K562 (cell line): ENCODE measurements around the gene ETS2. TPM values are rescaled to one million over a fixed set of nuclear protein-coding genes. Genes with fewer than 3 reads are reported as not detected.

Experiments used
- ATAC-seq: fragments of 200-7000 bp; cut with Tn5 transposase; 3 replicates; pipeline ENCODE4 v1.9.1; 2020; ENCODE audit warnings: moderate library complexity
- BruUV-seq: library from RNA; stranded (reverse); fragments of 400-500 nt; replicated peaks from 2 replicates; lab custom pipeline; 2021; lab: Mats Ljungman, UMichigan
- CTCF ChIA-PET: fragments of 300-600 bp; formaldehyde crosslinking; extraction: SDS; loops from one replicate; lab custom pipeline; 2021; ENCODE audit warnings: low intra/inter-chr PET ratio; lab: Yijun Ruan, JAX
- POLR2A ChIA-PET: fragments of 300-600, 350-650 bp; sonication (Branson Sonifier 250); formaldehyde crosslinking; extraction: SDS; loops from one replicate; lab custom pipeline; 2021; ENCODE audit warnings: antibody characterized with exemption, inconsistent platforms; lab: Yijun Ruan, JAX
- DNase-seq, 4 experiments: peaks; one replicate each; pipeline versions ENCODE4 v3.0.0 to v3.0.0-alpha.2; 2011 to 2018; ENCODE audit warnings: low spot score in 3 of 4, mixed read lengths in 3 of 4; ENCODE audit errors: extremely low read depth in 1 of 4
- FAIRE-seq: peaks from 2 replicates; lab custom pipeline; 2011; peaks lifted over from hg19 to GRCh38; lab: Jason Lieb, UNC
- H2AFZ ChIP-seq: 2 replicates; pipeline ENCODE4 v1.6.0; 2011; ENCODE audit warnings: low read depth, low read length, control low read depth, inconsistent platforms
- H3K27ac ChIP-seq: fragments of 200-600 bp; 3 replicates; pipeline ENCODE4 v1.8.0; 2011; ENCODE audit warnings: low read depth, mild to moderate bottlenecking, control low read depth, inconsistent platforms, low read length, moderate library complexity, mixed read lengths; ENCODE audit errors: extremely low read depth
- H3K27me3 ChIP-seq, 2 experiments: fragments of 300-600 bp in 1 of 2; 2 replicates in 1 of 2; 3 replicates in 1 of 2; pipeline versions ENCODE4 v1.6.0 to v1.8.0; 2011; ENCODE audit warnings: inconsistent platforms in 2 of 2, low read length in 2 of 2, mild to moderate bottlenecking in 1 of 2, mixed read lengths in 1 of 2, moderate library complexity in 1 of 2; ENCODE audit not compliant: control insufficient read depth in 2 of 2, insufficient read depth in 2 of 2
- H3K36me3 ChIP-seq: fragments of 300-600 bp; 3 replicates; pipeline ENCODE4 v1.8.0; 2011; ENCODE audit warnings: mild to moderate bottlenecking, low read length, inconsistent platforms; ENCODE audit not compliant: control insufficient read depth, insufficient read depth
- H3K4me1 ChIP-seq, 2 experiments: fragments of 200-600 bp in 1 of 2; replicated peaks in 1 of 2; 2 replicates in 1 of 2; 3 replicates in 1 of 2; pipeline versions ENCODE4 v1.5.1 to v1.8.0; 2011; ENCODE audit warnings: inconsistent platforms in 2 of 2, low read length in 2 of 2, mild to moderate bottlenecking in 1 of 2, mixed read lengths in 1 of 2, moderate library complexity in 1 of 2; ENCODE audit not compliant: control insufficient read depth in 2 of 2, insufficient read depth in 2 of 2
- H3K4me2 ChIP-seq: 2 replicates; pipeline ENCODE4 v1.6.1; 2011; ENCODE audit warnings: low read length, control low read depth, inconsistent platforms, mixed read lengths; ENCODE audit not compliant: insufficient read depth
- H3K4me3 ChIP-seq: fragments of 200-600 bp; sonication (generic), shearing (Covaris generic); 2 replicates; pipeline ENCODE4 v1.5.1; 2016; ENCODE audit warnings: control low read depth, inconsistent platforms
- H3K79me2 ChIP-seq: fragments of 200-600 bp; 3 replicates; pipeline ENCODE4 v1.8.0; 2011; ENCODE audit warnings: low read length, inconsistent platforms; ENCODE audit not compliant: control insufficient read depth, insufficient read depth
- H3K9ac ChIP-seq, 2 experiments: 2 replicates each; pipeline versions ENCODE4 v1.6.0 to v1.6.1; 2011; ENCODE audit warnings: low read depth in 2 of 2, low read length in 2 of 2, control low read depth in 1 of 2, inconsistent platforms in 1 of 2, mild to moderate bottlenecking in 1 of 2, mixed read lengths in 1 of 2; ENCODE audit not compliant: insufficient read depth in 1 of 2
- H3K9me1 ChIP-seq: one replicate; pipeline ENCODE4 v1.6.0; 2011; ENCODE audit warnings: inconsistent platforms, mild to moderate bottlenecking, low read length, moderate library complexity; ENCODE audit not compliant: control insufficient read depth, insufficient read depth
- H3K9me3 ChIP-seq: replicated peaks from 2 replicates; pipeline ENCODE4 v1.5.1; 2011; ENCODE audit warnings: low read depth, low read length, inconsistent platforms; ENCODE audit not compliant: control insufficient read depth, insufficient read depth
- H4K20me1 ChIP-seq: replicated peaks from 2 replicates; pipeline ENCODE4 v1.6.1; 2011; ENCODE audit warnings: low read length, inconsistent platforms, mixed read lengths; ENCODE audit not compliant: control insufficient read depth, insufficient read depth
- CHD1 ChIP-seq: fragments of 200-600 bp; sonication (generic); IDR thresholded peaks from one replicate; pipeline ENCODE4 v1.6.1; 2012; ENCODE audit warnings: mild to moderate bottlenecking, moderate library complexity, low read length, inconsistent platforms
- DNMT1 ChIP-seq: fragments of 450-650 bp; IDR thresholded peaks from 2 replicates; pipeline ENCODE4 v1.6.1; 2016; ENCODE audit warnings: antibody characterized with exemption, mild to moderate bottlenecking
- FOSL1 ChIP-seq: fragments of 200-800 bp; sonication (Bioruptor generic); conservative IDR thresholded peaks from 2 replicates; pipeline ENCODE4 v1.6.1; 2016; ENCODE audit warnings: missing genetic modification characterization, missing compliant biosample characterization
- FUS ChIP-seq: fragments of 200-400 bp; formaldehyde crosslinking; optimal IDR thresholded peaks from 2 replicates; pipeline ENCODE3; 2017; ENCODE audit warnings: low read depth, low read length
- GTF2E2 ChIP-seq: fragments of 200-800 bp; sonication (Bioruptor generic); IDR thresholded peaks from 2 replicates; pipeline ENCODE4 v1.6.1; 2016; ENCODE audit warnings: missing genetic modification characterization, missing compliant biosample characterization
- HMGN3 ChIP-seq: IDR thresholded peaks from 2 replicates; pipeline ENCODE4 v1.6.1; 2011; ENCODE audit warnings: borderline replicate concordance, low read depth, mild to moderate bottlenecking, mixed read lengths, low read length; ENCODE audit not compliant: insufficient read length; ENCODE audit errors: extremely low read depth
- NCOA2 ChIP-seq, 2 experiments: fragments of 450-650 bp; IDR thresholded peaks; 2 replicates each; pipeline ENCODE4 v1.6.1; 2018; ENCODE audit warnings: mild to moderate bottlenecking in 2 of 2, moderate library complexity in 1 of 2; ENCODE audit not compliant: partially characterized antibody in 2 of 2
- NR2C2 ChIP-seq, 2 experiments: fragments of 200-800 bp in 1 of 2; sonication (Bioruptor generic) in 1 of 2; sonication (generic) in 1 of 2; formaldehyde crosslinking in 1 of 2; IDR thresholded peaks; 2 replicates each; pipeline versions ENCODE4 v1.6.1 to v1.8.0; 2016 to 2022; ENCODE audit warnings: mild to moderate bottlenecking in 1 of 2, missing compliant biosample characterization in 1 of 2, missing genetic modification characterization in 1 of 2, missing genetic modification reagents in 1 of 2
- SAFB ChIP-seq: fragments of 200-400 bp; formaldehyde crosslinking; IDR thresholded peaks from 2 replicates; pipeline ENCODE4 v1.6.1; 2017; ENCODE audit warnings: low read depth, low read length, borderline replicate concordance
- ZBTB7A ChIP-seq: IDR thresholded peaks from 2 replicates; pipeline ENCODE4 v1.6.1; 2011; ENCODE audit warnings: low read depth, mild to moderate bottlenecking, low read length, moderate library complexity, borderline replicate concordance; ENCODE audit not compliant: control insufficient read depth
- ZNF445 ChIP-seq: fragments of 250-450 bp; sonication (Bioruptor Pico); IDR thresholded peaks from 2 replicates; pipeline ENCODE4 v1.4.0; 2020; ENCODE audit warnings: low read depth, mild to moderate bottlenecking, moderate library complexity
- WGBS: fragments of 100-300 bp; shearing (Covaris generic); methylation state at CpG from one replicate; pipeline ENCODE4 v1.1.6; 2016; ENCODE audit warnings: low coverage, mixed read lengths; ENCODE audit not compliant: insufficient coverage; ENCODE audit errors: missing lambda C conversion rate; 5-methylcytosine and 5-hydroxymethylcytosine counted together
- in situ Hi-C: fragments of 300-500 bp; cut with MboI; formaldehyde crosslinking; loops from 4 replicates; pipeline ENCODE4 v1.15.0; 2018; ENCODE audit warnings: inconsistent platforms, mixed read lengths
- intact Hi-C: fragments of 100-400 bp; cut with micrococcal nuclease; formaldehyde crosslinking; loops from 2 replicates; pipeline ENCODE4 v1.14.2; 2022
- polyA plus RNA-seq, 8 experiments: library from polyadenylated mRNA; depleted of rRNA in 4 of 8; stranded (reverse) in 5 of 8; unstranded in 3 of 8; fragments of >200 nt; fragmentation: Nextera tagmentation in 2 of 8; fragmentation: Illumina TruSeq in 1 of 8; extraction: Ambion mirVana in 2 of 8; extraction: Trizol in 1 of 8; gene quantifications; 2 replicates each; pipeline versions ENCODE4 v1.2.1 to v1.2.3, GENCODE V29; 2011 to 2014; ENCODE audit warnings: inconsistent platforms in 1 of 8, missing spikeins in 1 of 8
- total RNA-seq, 7 experiments: library from RNA; depleted of rRNA in 6 of 7; stranded (reverse); fragments of >200 nt in 6 of 7; fragmentation: Illumina TruSeq in 2 of 7; extraction: Trizol in 2 of 7; gene quantifications; 2 replicates each; pipeline versions ENCODE4 v1.2.1 to v1.2.3, GENCODE V29; 2011 to 2021; ENCODE audit warnings: low replicate concordance in 1 of 7
- TF ChIP-seq, protein P1 (sequence below), 3 experiments: IDR thresholded peaks in 2 of 3; conservative IDR thresholded peaks in 1 of 3; 2 replicates each; pipeline ENCODE4 v1.5.1; 2011 to 2012; ENCODE audit warnings: low read length in 3 of 3, mild to moderate bottlenecking in 3 of 3, control low read depth in 2 of 3, improper control_type of control experiment in 1 of 3, inconsistent platforms in 1 of 3, low read depth in 1 of 3, mixed read lengths in 1 of 3, moderate library complexity in 1 of 3; ENCODE audit not compliant: insufficient read depth in 2 of 3
- TF ChIP-seq, protein P2 (sequence below): fragments of 450-650 bp; IDR thresholded peaks from 2 replicates; pipeline ENCODE4 v1.6.1; 2016; ENCODE audit warnings: low read depth, mild to moderate bottlenecking, moderate library complexity

The ETS2 gene
- total and polyA plus RNA-seq, 9 of the 15 experiments (the other 6 are each of a cell fraction or from before 2014, with no cell fraction given) = 1.7 to 24.4 (median 12.2) TPM

DNA sequence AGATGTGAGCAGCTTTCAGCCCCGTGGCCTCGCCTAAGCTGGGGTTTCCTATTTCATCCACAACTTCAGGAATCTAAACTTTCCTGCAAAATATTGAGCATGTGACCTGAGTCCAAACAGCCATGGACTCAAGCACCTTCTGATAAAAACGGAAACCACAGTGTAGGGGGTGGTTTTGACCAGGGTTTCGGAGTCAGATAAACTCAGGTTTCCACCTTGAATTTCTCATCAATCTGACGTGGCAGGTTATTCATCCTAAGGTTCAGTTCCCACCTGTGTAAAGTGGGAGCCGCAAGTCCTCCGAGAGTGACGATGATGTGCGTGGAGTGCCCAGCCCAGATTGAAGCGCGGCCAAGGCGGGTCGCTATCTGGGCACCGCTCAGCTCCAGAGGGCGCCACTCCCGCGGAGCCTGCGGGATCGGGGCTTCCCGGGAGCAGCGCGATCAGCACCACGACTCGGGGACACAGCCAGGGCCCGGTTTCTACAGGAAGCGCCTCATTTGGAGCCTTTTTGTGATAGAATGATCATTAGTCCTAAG is 871 bp upstream of the ETS2 start (continued):
- TF ChIP-seq NCOA2 (IDR thresholded peaks at IDR 0.05; ENCODE audit: partially characterized antibody in 2 of 2) = no peak

DNA sequence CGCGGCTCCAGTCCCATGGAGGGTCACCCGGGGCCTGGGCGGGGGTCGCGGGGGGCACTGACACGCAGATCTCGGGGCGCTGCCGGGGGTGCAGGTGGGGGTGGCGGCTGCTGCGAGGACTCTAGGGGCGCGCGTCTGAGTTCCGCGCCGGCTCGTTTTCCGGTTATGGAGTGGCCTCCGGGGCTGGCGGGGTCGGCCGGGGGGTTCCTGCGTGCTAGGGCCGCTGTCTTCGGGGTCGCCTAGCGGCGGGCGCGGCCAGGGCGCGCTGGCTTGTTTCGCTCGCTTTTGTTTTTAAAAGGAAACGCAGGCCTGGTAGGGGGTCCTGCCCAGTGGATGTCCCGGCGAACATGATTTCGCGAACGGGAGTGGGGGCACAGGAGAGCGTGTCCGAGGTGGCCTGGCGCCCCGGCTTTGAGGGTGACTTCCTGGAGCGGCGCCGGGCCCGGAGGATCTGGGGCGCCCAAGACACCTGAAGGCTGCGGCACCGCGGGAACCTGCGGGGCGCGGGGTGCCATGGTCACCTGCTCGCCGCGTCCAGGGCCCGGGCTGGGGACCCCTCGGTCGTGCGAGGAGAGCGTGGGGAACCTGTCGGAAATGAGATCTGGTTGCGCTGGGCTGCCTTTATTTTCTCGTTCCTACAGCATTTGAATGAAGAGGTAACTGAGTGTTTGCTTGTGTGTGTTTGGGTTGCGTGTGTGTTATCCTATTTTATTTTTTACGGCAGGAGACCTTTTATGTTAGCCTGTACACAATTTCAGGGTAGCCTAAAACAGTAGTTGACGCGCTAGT is 618 bp downstream of the ETS2 start:
- POLR2A ChIA-PET = interaction anchor here (0.7 to 5.5 kb wide), 6 partner anchors 11 to 634 kb away, joined by 3 to 38 read pairs (median 7); no protein-coding TSS in a partner anchor
- H4K20me1 ChIP-seq = 0 out of 2 replicates have a peak, but pooled peaks cover 12% of the 10 kb centered on the region
- intact Hi-C loops = loop anchor here (5.0 to 10.0 kb wide), 3 partner anchors 46 to 331 kb away; no protein-coding TSS in a partner anchor
- H3K79me2 ChIP-seq = peaks cover 34% of the 10 kb centered on the region
- CTCF ChIA-PET = interaction anchor here (0.6 kb wide), 1 partner anchor 108 kb away, joined by 3 read pairs; no protein-coding TSS in a partner anchor
- peak overlapping the region; percentile 84 for H3K4me2 ChIP-seq
- H3K9ac ChIP-seq = peak overlapping the region; percentile 75 to 95
- peak overlapping the region; percentile 96; the same call in 1 of the 2 replicates for H2AFZ ChIP-seq
- BruUV-seq = no TSS peak
- H3K36me3 ChIP-seq = peaks cover 37% of the 10 kb centered on the region; the same call in 2 of the 3 replicates
- peak overlapping the region; percentile 84 for H3K27ac ChIP-seq
- H3K27me3 ChIP-seq = no peaks in the 10 kb centered on the region; a peak in 1 of 5 replicates
- peaks cover 4% of the 10 kb centered on the region for H3K9me1 ChIP-seq
- peak in 2 of 4 experiments; percentile 47 to 53 for DNase-seq
- peak; percentile 36 for ATAC-seq
- FAIRE-seq = no peak
- H3K4me3 ChIP-seq = peak overlapping the region; percentile 69
- in situ Hi-C loops = no loop called here
- peaks cover 38 to 43% of the 10 kb centered on the region in 2 experiments for H3K4me1 ChIP-seq
- WGBS = under 1% methylated on average over 66 of the region's 72 CpGs
- no peaks in the 10 kb centered on the region for H3K9me3 ChIP-seq
- TF ChIP-seq DNMT1 (no peak), CHD1 (peak; percentile 61), HMGN3 (peak; percentile 15), GTF2E2 (tag) (0 out of 2 replicates have a peak, but pooled peaks have one; percentile 43), FOSL1 (tag) (0 out of 2 replicates have a peak, but pooled peaks have one; percentile 0), SAFB (peak; percentile 82), NR2C2 (CRISPR knock-in tag; IDR thresholded peaks at IDR 0.05) (no peak), NR2C2 (tag; IDR thresholded peaks at IDR 0.05) (0 out of 2 replicates have a peak, but pooled peaks have one; percentile 8), ZNF445 (CRISPR knock-in tag) (no peak), ZBTB7A (peak; percentile 83), FUS (no peak)
- TF ChIP-seq, protein P1, sequence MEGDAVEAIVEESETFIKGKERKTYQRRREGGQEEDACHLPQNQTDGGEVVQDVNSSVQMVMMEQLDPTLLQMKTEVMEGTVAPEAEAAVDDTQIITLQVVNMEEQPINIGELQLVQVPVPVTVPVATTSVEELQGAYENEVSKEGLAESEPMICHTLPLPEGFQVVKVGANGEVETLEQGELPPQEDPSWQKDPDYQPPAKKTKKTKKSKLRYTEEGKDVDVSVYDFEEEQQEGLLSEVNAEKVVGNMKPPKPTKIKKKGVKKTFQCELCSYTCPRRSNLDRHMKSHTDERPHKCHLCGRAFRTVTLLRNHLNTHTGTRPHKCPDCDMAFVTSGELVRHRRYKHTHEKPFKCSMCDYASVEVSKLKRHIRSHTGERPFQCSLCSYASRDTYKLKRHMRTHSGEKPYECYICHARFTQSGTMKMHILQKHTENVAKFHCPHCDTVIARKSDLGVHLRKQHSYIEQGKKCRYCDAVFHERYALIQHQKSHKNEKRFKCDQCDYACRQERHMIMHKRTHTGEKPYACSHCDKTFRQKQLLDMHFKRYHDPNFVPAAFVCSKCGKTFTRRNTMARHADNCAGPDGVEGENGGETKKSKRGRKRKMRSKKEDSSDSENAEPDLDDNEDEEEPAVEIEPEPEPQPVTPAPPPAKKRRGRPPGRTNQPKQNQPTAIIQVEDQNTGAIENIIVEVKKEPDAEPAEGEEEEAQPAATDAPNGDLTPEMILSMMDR (IDR thresholded peaks at IDR 0.05 in 2 of 3, conservative IDR thresholded peaks at IDR 0.05 in 1 of 3; ENCODE audit: insufficient read depth in 2 of 3, low read depth in 1 of 3, low read length in 3 of 3) = 0 out of 6 replicates have a peak, but pooled peaks of 1 of the 3 experiments have one; percentile 8
- TF ChIP-seq, protein P2, sequence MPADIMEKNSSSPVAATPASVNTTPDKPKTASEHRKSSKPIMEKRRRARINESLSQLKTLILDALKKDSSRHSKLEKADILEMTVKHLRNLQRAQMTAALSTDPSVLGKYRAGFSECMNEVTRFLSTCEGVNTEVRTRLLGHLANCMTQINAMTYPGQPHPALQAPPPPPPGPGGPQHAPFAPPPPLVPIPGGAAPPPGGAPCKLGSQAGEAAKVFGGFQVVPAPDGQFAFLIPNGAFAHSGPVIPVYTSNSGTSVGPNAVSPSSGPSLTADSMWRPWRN = no peak
